SKM-1 treated with dmso at 0.1 percent for 144 hours (cell line): Measurements from ENCODE around the gene TDRD15.
"Not testable (repeated sequence)": the region's sequence is repeated elsewhere in the genome, so short reads cannot be mapped to it uniquely, and the experiment has no call there.

Source experiments
- DNase-seq: peaks from one replicate; lab custom pipeline; 2025; ENCODE audit not compliant: unreplicated experiment; lab: John Stamatoyannopoulos, UW

Gene TDRD15

GRCh38 chr2:21142149-21142548 is 18.4 kb downstream of the TDRD15 start:
- no peak for DNase-seq

- DNase-seq, result no peak
Observed at GRCh38 chr2:21146638-21147037, 22.9 kb downstream of the TDRD15 start.

GRCh38 chr2:21148718-21149117 is 24.9 kb downstream of the TDRD15 start:
- DNase-seq, result no peak

- DNase-seq, result not testable (repeated sequence)
Observed at GRCh38 chr2:21151234-21151633, 27.5 kb downstream of the TDRD15 start.

- no peak for DNase-seq
Observed at GRCh38 chr2:21155365-21156136, 31.8 kb downstream of the TDRD15 start.

- no peak for DNase-seq
Observed at GRCh38 chr2:21161122-21161521, 37.4 kb downstream of the TDRD15 start.

- no peak for DNase-seq
Observed at GRCh38 chr2:21161832-21162614, 38.3 kb downstream of the TDRD15 start.

GRCh38 chr2:21162615-21162878 is 38.8 kb downstream of the TDRD15 start:
- no peak for DNase-seq

- DNase-seq, result no peak
Observed at GRCh38 chr2:21163213-21163612, 39.4 kb downstream of the TDRD15 start.

- DNase-seq, result no peak
Observed at GRCh38 chr2:21165350-21165749, 41.6 kb downstream of the TDRD15 start.

- DNase-seq, result peak; percentile 15
Observed at GRCh38 chr2:21175895-21176646, 52.3 kb downstream of the TDRD15 start.

GRCh38 chr2:21181957-21182356 is 58.2 kb downstream of the TDRD15 start:
- DNase-seq, result no peak

GRCh38 chr2:21183306-21183705 is 59.5 kb downstream of the TDRD15 start:
- DNase-seq, result no peak

GRCh38 chr2:21183726-21184125 is 60.0 kb downstream of the TDRD15 start:
- no peak for DNase-seq

- no peak for DNase-seq
Observed at GRCh38 chr2:21191535-21191934, 67.8 kb downstream of the TDRD15 start.
